Endothelial cell (in vitro differentiated cells): ENCODE results near the gene RILPL1. TPM values are rescaled to one million over a fixed set of nuclear protein-coding genes. Genes with fewer than 3 reads are reported as not detected.
"Not testable (repeated sequence)": the region's sequence is repeated elsewhere in the genome, so short reads cannot be mapped to it uniquely, and the experiment has no call there.

Experiments used
- DNase-seq: peaks from one replicate; pipeline ENCODE4 v3.0.0; 2021; ENCODE audit warnings: low spot score
- H3K27ac Mint-ChIP-seq: one replicate; pipeline ENCODE4 v1.8.0; 2021; ENCODE audit warnings: mixed read lengths, inconsistent platforms; ENCODE audit not compliant: unreplicated experiment
- H3K27me3 Mint-ChIP-seq: one replicate; pipeline ENCODE4 v1.8.0; 2021; ENCODE audit warnings: mild to moderate bottlenecking, moderate library complexity, mixed read lengths, inconsistent platforms; ENCODE audit not compliant: unreplicated experiment
- H3K36me3 Mint-ChIP-seq: one replicate; pipeline ENCODE4 v1.8.0; 2021; ENCODE audit warnings: mild to moderate bottlenecking, low read depth, mixed read lengths, inconsistent platforms; ENCODE audit not compliant: unreplicated experiment
- H3K4me1 Mint-ChIP-seq: one replicate; pipeline ENCODE4 v1.8.0; 2021; ENCODE audit warnings: mild to moderate bottlenecking, mixed read lengths, inconsistent platforms; ENCODE audit not compliant: unreplicated experiment
- H3K4me3 Mint-ChIP-seq: one replicate; pipeline ENCODE4 v1.8.0; 2021; ENCODE audit warnings: mild to moderate bottlenecking, mixed read lengths, inconsistent platforms; ENCODE audit not compliant: unreplicated experiment
- H3K9me3 Mint-ChIP-seq: one replicate; pipeline ENCODE4 v1.8.0; 2021; ENCODE audit warnings: mixed read lengths, inconsistent platforms; ENCODE audit not compliant: unreplicated experiment
- CTCF ChIP-seq: fragments of 200-600 bp; sonication (generic); IDR thresholded peaks from one replicate; pipeline ENCODE4 v1.5.0; 2021; ENCODE audit warnings: antibody characterized with exemption; ENCODE audit not compliant: unreplicated experiment
- total RNA-seq: library from RNA; stranded (reverse); fragmentation: NEBNext Ultra II Directional; extraction: Animal tissue kit (Norgen Biotek cat#: 25700); gene quantifications from one replicate; pipeline ENCODE4 v1.2.1, GENCODE V29; 2021; ENCODE audit not compliant: unreplicated experiment

RILPL1 gene
- total RNA-seq, 1 donor from 2014 or later = 19.8 TPM

- TF ChIP-seq CTCF = no peak
- Mint-ChIP-seq H3K27me3 (peaks cover 4% of the 10 kb centered on the region), H3K36me3 (no peaks in the 10 kb centered on the region), H3K9me3 (no peaks in the 10 kb centered on the region), H3K27ac (no peak overlapping the region), H3K4me3 (no peak overlapping the region), H3K4me1 (no peaks in the 10 kb centered on the region)
- DNase-seq = no peak
Observed at GRCh38 chr12:123550700-123551099, 17.2 kb upstream of the RILPL1 start.

GRCh38 chr12:123548107-123548506 lies 14.6 kb upstream of the RILPL1 start:
- TF ChIP-seq CTCF = no peak
- no peaks in the 10 kb centered on the region for H3K36me3 Mint-ChIP-seq
- H3K27ac Mint-ChIP-seq = no peak overlapping the region

GRCh38 chr12:123546281-123546680 lies 12.8 kb upstream of the RILPL1 start:
- Mint-ChIP-seq H3K27me3 (peaks cover 1% of the 10 kb centered on the region), H3K9me3 (no peaks in the 10 kb centered on the region), H3K4me1 (no peaks in the 10 kb centered on the region), H3K27ac (no peak overlapping the region), H3K36me3 (peaks cover 3% of the 10 kb centered on the region), H3K4me3 (no peak overlapping the region)
- DNase-seq = no peak
- TF ChIP-seq CTCF = no peak

More at GRCh38 chr12:123548107-123548506, 14.6 kb upstream of the RILPL1 start:
- Mint-ChIP-seq H3K27me3 (peaks cover 4% of the 10 kb centered on the region), H3K9me3 (no peaks in the 10 kb centered on the region), H3K4me1 (no peaks in the 10 kb centered on the region), H3K4me3 (no peak overlapping the region)
- DNase-seq = no peak

- no peak for DNase-seq
- H3K27me3 Mint-ChIP-seq = peaks cover 3% of the 10 kb centered on the region
- no peaks in the 10 kb centered on the region for H3K4me1 Mint-ChIP-seq
- H3K36me3 Mint-ChIP-seq = peaks cover 3% of the 10 kb centered on the region
- TF ChIP-seq CTCF = no peak
- H3K9me3 Mint-ChIP-seq = no peaks in the 10 kb centered on the region
- H3K4me3 Mint-ChIP-seq = no peak overlapping the region
- no peak overlapping the region for H3K27ac Mint-ChIP-seq
Observed at GRCh38 chr12:123543541-123543940, 10.0 kb upstream of the RILPL1 start.

GRCh38 chr12:123540899-123541662 lies 7.6 kb upstream of the RILPL1 start:
- TF ChIP-seq CTCF = no peak
- Mint-ChIP-seq H3K9me3 (no peaks in the 10 kb centered on the region), H3K4me1 (no peaks in the 10 kb centered on the region), H3K4me3 (no peak overlapping the region), H3K36me3 (peaks cover 3% of the 10 kb centered on the region), H3K27me3 (peaks cover 2% of the 10 kb centered on the region), H3K27ac (no peak overlapping the region)
- no peak for DNase-seq

- DNase-seq, H3K4me1 Mint-ChIP-seq, H3K4me3 Mint-ChIP-seq: not testable (repeated sequence)
Observed at GRCh38 chr12:123535952-123536351, 2.4 kb upstream of the RILPL1 start.

More at GRCh38 chr12:123535952-123536351, 2.4 kb upstream of the RILPL1 start:
- not testable (repeated sequence) for H3K27me3 Mint-ChIP-seq, H3K36me3 Mint-ChIP-seq, H3K27ac Mint-ChIP-seq, H3K9me3 Mint-ChIP-seq
